ENCODE results near the gene ILRUN. TPM values are rescaled to one million over a fixed set of nuclear protein-coding genes. Genes with fewer than 3 reads are reported as not detected.

ILRUN gene
- total and polyA plus RNA-seq, 2 of the 8 experiments (the other 6 are each of a cell fraction or from before 2014, with no cell fraction given), result 39.2 to 81.2 TPM

DNA sequence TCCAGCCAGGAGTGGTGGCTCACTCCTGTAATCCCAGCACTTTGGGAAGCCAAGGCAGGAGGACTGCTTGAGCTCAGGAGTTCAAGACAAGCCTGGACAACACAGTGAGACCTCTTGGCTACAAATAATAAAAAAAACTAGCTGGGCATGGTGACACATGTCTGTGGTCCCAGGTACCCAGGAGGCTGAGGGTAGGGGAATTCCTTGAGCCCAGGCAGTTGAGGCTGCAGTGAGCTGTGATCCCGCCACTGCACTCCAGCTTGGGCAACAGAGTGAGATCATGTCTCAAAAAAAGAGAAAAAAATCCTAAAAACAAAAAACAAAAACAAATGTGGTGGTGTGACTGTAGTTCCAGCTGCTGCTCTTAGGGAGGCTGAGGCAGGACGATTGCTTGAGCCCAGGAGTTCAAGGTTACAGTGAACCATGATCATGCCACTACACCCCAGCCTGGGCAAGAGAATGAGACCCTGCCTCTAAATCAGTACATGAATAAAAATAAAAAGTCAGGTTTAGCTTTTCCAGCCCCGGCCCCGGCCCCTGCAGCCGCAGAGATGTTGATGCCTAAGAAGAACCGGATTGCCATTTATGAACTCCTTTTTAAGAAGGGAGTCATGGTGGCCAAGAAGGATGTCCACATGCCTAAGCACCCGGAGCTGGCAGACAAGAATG, 47.2 kb upstream of the ILRUN start:
- no peaks in the 10 kb centered on the region for H4K20me1 ChIP-seq (replicated peaks in 1 of 2; ENCODE audit: control insufficient read depth in 1 of 2, insufficient read depth in 2 of 2, low read length in 2 of 2)
- TF ChIP-seq SIRT6 (IDR thresholded peaks at IDR 0.05; ENCODE audit: low read length) (no peak), YY1 (IDR thresholded peaks at IDR 0.05; ENCODE audit: low read depth, low read length) (no peak), BCL11A (IDR thresholded peaks at IDR 0.05; ENCODE audit: low read depth in 2 of 2, low read length in 2 of 2) (no peak), SIN3A (conservative IDR thresholded peaks at IDR 0.05 in 1 of 2, IDR thresholded peaks at IDR 0.05 in 1 of 2; ENCODE audit: low read depth in 1 of 2, low read length in 2 of 2) (no peak), CEBPB (IDR thresholded peaks at IDR 0.05; ENCODE audit: low read depth, low read length) (no peak), RAD21 (IDR thresholded peaks at IDR 0.05 in 1 of 2, conservative IDR thresholded peaks at IDR 0.05 in 1 of 2; ENCODE audit: low read depth in 2 of 2, low read length in 2 of 2) (no peak), RNF2 (IDR thresholded peaks at IDR 0.05; ENCODE audit: borderline replicate concordance, low read depth, low read length, missing control alignments, poor library complexity, severe bottlenecking) (no peak), BACH1 (IDR thresholded peaks at IDR 0.05; ENCODE audit: low read length) (no peak), CHD1 (IDR thresholded peaks at IDR 0.05; ENCODE audit: low read depth, low read length) (no peak), CREB1 (IDR thresholded peaks at IDR 0.05) (no peak), TAF1 (IDR thresholded peaks at IDR 0.05; ENCODE audit: low read depth, low read length) (no peak), RBBP5 (IDR thresholded peaks at IDR 0.05; ENCODE audit: borderline replicate concordance, low read depth, low read length) (no peak)
- no peak overlapping the region for H3K4me2 ChIP-seq (ENCODE audit: insufficient read depth in 1 of 2, low read depth in 2 of 2, low read length in 2 of 2)
- no peak overlapping the region for H4K91ac ChIP-seq (replicated peaks; ENCODE audit: insufficient read length, low read length)
- H3K27me3 ChIP-seq (replicated peaks in 1 of 4; ENCODE audit: control insufficient read depth in 3 of 4, extremely low read depth in 1 of 4, insufficient read depth in 3 of 4, low read length in 3 of 4), result peaks cover 0 to 1% (median 0%) of the 10 kb centered on the region in 4 experiments; a peak in 1 of 7 replicates
- no peaks in the 10 kb centered on the region for H3K4me1 ChIP-seq (replicated peaks in 1 of 4; ENCODE audit: control insufficient read depth in 3 of 4, insufficient read depth in 4 of 4, low read length in 3 of 4)
- POLR2A ChIA-PET (ENCODE audit: partially characterized antibody), result interaction anchor here (0.8 to 3.0 kb wide), 3 partner anchors 13 to 316 kb away, joined by 3 to 8 read pairs (median 3); partner anchors contain the start of gene SNRPC
- no peaks in the 10 kb centered on the region for H3K36me3 ChIP-seq (ENCODE audit: control insufficient read depth in 2 of 4, insufficient read depth in 4 of 4, low read length in 3 of 4)
- no peak overlapping the region for H3K4ac ChIP-seq (replicated peaks; ENCODE audit: insufficient read length, low read depth, low read length)
- CTCF ChIA-PET (ENCODE audit: partially characterized antibody), result interaction anchor here (0.6 kb wide), 1 partner anchor 136 kb away, joined by 4 read pairs; no protein-coding TSS in a partner anchor
- no peak overlapping the region for H4K5ac ChIP-seq (ENCODE audit: insufficient read length, low read depth, low read length)
- H2BK120ac ChIP-seq (replicated peaks; ENCODE audit: low read depth, low read length), result no peak overlapping the region
- no peaks in the 10 kb centered on the region for H3K9me3 ChIP-seq (ENCODE audit: insufficient read depth in 2 of 2, low read depth in 1 of 2, low read length in 1 of 2)
- no peak overlapping the region for H4K8ac ChIP-seq (ENCODE audit: extremely low read depth, insufficient read depth, low read length)
- WGBS, 2 experiments (ENCODE audit: extremely low coverage in 1 of 2, insufficient coverage in 1 of 2, insufficient read length in 1 of 2, insufficient replicate concordance in 2 of 2, low coverage in 1 of 2, low lambda C conversion rate in 2 of 2, missing lambda C conversion rate in 1 of 2), result 88% methylated on average over 7 of the region's 7 CpGs; no CpG with 5 or more reads in 1 of the 2 experiments
- H3K9ac ChIP-seq (replicated peaks in 1 of 4; ENCODE audit: extremely low read depth in 1 of 4, low read depth in 3 of 4, low read length in 3 of 4), result no peak overlapping the region
- no peak overlapping the region for H3K27ac ChIP-seq (ENCODE audit: low read depth, low read length)
- no peaks in the 10 kb centered on the region for H3K79me1 ChIP-seq (ENCODE audit: low read depth, low read length)
- H3K79me2 ChIP-seq (ENCODE audit: control insufficient read depth in 1 of 2, insufficient read depth in 2 of 2, low read length in 2 of 2), result no peaks in the 10 kb centered on the region
- no peak overlapping the region for H2BK20ac ChIP-seq (ENCODE audit: low read length)
- no peak overlapping the region for H3K4me3 ChIP-seq (ENCODE audit: extremely low read depth in 1 of 4, insufficient read depth in 2 of 4, low read depth in 3 of 4, low read length in 4 of 4)
- FAIRE-seq, result no peak
- no peak overlapping the region for H3K23ac ChIP-seq (ENCODE audit: insufficient read length)
- H2AFZ ChIP-seq (ENCODE audit: low read length), result no peak overlapping the region
- DNase-seq (ENCODE audit: low read depth in 1 of 2, low spot score in 2 of 2), result no peak
- H3K56ac ChIP-seq (replicated peaks; ENCODE audit: insufficient read length, low read depth, low read length), result no peak overlapping the region
- no peaks in the 10 kb centered on the region for H3K23me2 ChIP-seq (ENCODE audit: low read depth, low read length)
- H2AK5ac ChIP-seq (ENCODE audit: low read depth, low read length), result no peak overlapping the region
- H2BK12ac ChIP-seq (ENCODE audit: low read depth, low read length), result no peak overlapping the region
- no peak overlapping the region for H2BK15ac ChIP-seq (ENCODE audit: low read length)
- H2BK5ac ChIP-seq (ENCODE audit: low read depth, low read length), result no peak overlapping the region
- H3K14ac ChIP-seq (ENCODE audit: insufficient read length), result no peak overlapping the region
- H3K18ac ChIP-seq (ENCODE audit: extremely low read depth, low read length), result no peak overlapping the region
